Activated CD8-positive, alpha-beta T cell treated with anti-CD3 and anti-CD28 coated beads, Interleukin-2, amount 10 ng/mL, durations not matched to agents 7 days and 5 days (primary cell): Measurements from ENCODE around the gene SEMA3C. TPM values are rescaled to one million over a fixed set of nuclear protein-coding genes. Genes with fewer than 3 reads are reported as not detected.

Experiments used
- ATAC-seq: fragments of 150-1000 bp; cut with Tn5 transposase; one replicate; pipeline ENCODE4 v1.10.0; 2021; ENCODE audit warnings: moderate library complexity
- CTCF ChIA-PET: fragments of 350-600 bp; sonication (Branson Sonifier 250); formaldehyde crosslinking; loops from one replicate; lab custom pipeline; 2021; ENCODE audit warnings: antibody characterized with exemption; lab: Charles Lee
- POLR2A ChIA-PET: fragments of 350-600 bp; sonication (Branson Sonifier 250); formaldehyde crosslinking; loops from one replicate; lab custom pipeline; 2021; ENCODE audit warnings: antibody characterized with exemption; lab: Charles Lee
- DNase-seq: peaks from one replicate; pipeline ENCODE4 v3.0.0-alpha.2; 2020
- H3K27ac Mint-ChIP-seq: one replicate; pipeline ENCODE4 v1.8.0; 2021; ENCODE audit warnings: mild to moderate bottlenecking, mixed read lengths
- H3K27me3 Mint-ChIP-seq: one replicate; pipeline ENCODE4 v1.8.0; 2021; ENCODE audit warnings: low read depth, mixed read lengths
- H3K36me3 Mint-ChIP-seq: one replicate; pipeline ENCODE4 v1.8.0; 2021; ENCODE audit warnings: low read depth, mixed read lengths
- H3K4me1 Mint-ChIP-seq: one replicate; pipeline ENCODE4 v1.8.0; 2021; ENCODE audit warnings: low read depth, mixed read lengths
- H3K4me3 Mint-ChIP-seq: one replicate; pipeline ENCODE4 v1.8.0; 2021; ENCODE audit warnings: mild to moderate bottlenecking, mixed read lengths
- H3K9me3 Mint-ChIP-seq: one replicate; pipeline ENCODE4 v1.8.0; 2022; ENCODE audit warnings: mixed read lengths; ENCODE audit not compliant: insufficient read depth
- total RNA-seq, 2 experiments: library from RNA; stranded (reverse); gene quantifications; one replicate each; pipeline ENCODE4 v1.2.3, GENCODE V29; 2021

Gene SEMA3C
- total RNA-seq, 2 experiments from 2014 or later = not detected

DNA sequence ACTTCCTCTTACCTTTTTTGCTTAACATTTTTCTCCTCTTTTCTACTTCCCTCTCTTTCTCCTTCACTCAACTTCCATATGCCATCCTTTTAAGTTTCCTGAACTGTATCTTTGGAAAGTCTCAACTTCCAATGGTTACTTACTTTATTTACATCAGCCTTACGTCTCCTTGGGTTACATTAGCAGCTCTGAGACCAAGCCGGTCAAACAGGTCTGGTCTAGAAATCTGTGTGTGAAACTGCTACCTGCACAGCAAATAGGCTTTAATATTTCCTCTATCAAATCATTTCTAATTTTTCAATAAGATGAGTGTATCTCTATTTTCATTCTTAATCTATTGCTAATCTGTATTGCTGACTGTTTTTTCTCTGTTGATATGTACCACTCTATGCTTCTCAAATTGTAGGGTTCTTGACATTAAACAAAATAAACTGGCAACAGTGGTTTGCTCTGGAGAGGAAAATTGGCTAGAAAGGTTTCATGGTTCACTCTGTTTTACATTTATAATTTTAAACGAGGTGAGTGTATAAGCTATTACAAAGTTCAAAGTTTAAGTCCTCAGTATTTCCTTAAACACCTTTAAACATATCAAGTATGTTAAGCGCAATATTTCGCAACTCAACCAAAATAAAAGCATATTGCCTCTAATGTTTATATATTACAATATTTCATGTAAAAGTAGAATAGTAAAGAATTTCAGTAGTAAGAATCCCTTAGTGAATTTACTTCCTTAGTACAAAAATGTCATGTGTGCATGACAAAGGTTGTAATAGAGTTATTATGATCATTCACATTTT, 3.6 kb upstream of the SEMA3C start:
- Mint-ChIP-seq H3K27ac (no peak overlapping the region), H3K4me3 (no peak overlapping the region)

DNA sequence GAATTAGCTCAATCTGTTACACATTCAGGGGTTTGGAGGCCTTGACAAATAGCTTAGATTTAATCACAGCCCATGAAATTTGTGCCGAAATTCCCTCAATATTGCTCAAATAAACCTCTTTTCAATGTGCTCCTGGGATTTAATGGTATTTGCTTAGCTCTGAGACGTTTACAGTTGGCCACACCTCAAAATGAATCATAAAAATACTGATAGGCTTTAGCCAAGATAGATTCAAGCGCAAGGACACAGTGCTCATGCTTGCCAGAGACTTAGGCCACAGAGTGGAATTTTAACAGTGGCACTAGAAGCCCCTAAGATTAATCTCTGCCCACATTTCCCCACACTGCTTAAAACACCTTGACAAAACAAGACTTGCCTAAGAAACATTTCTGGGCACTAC, 2.3 kb upstream of the SEMA3C start:
- POLR2A ChIA-PET = no interaction called here
- Mint-ChIP-seq H3K4me3 (no peak overlapping the region), H3K4me1 (peaks cover 8% of the 10 kb centered on the region), H3K36me3 (no peaks in the 10 kb centered on the region), H3K9me3 (no peaks in the 10 kb centered on the region), H3K27me3 (peaks cover 38% of the 10 kb centered on the region), H3K27ac (no peak overlapping the region)
- CTCF ChIA-PET = no interaction called here
- DNase-seq (no peak), ATAC-seq (no peak)

More for the DNA sequence above, 3.6 kb upstream of the SEMA3C start:
- CTCF ChIA-PET = no interaction called here
- POLR2A ChIA-PET = no interaction called here
- Mint-ChIP-seq H3K27me3 (peaks cover 28% of the 10 kb centered on the region), H3K4me1 (peaks cover 8% of the 10 kb centered on the region), H3K36me3 (no peaks in the 10 kb centered on the region), H3K9me3 (no peaks in the 10 kb centered on the region)
- ATAC-seq (no peak), DNase-seq (no peak)

DNA sequence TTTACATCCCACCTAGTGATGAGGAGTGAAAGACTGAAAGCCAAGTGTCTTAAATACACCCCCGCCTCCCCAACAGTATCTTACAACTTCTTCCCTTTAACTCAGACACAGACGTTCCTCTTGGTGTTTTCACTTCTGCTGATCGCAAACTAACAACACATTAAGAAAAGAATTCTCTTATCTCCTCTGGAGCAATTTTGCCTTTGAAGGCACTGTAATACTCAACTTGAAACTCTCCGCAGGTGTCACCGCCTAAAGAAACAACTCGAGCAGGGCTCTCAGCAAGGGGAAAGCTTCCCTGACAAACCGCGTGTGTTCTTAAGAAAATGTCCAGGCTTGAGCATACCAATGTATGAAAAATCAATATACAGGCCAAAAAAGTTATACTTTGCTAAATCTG, 452 bp downstream of the SEMA3C start:
- Mint-ChIP-seq H3K36me3 (no peaks in the 10 kb centered on the region), H3K27me3 (peaks cover 42% of the 10 kb centered on the region), H3K9me3 (no peaks in the 10 kb centered on the region), H3K4me3 (peak overlapping the region; percentile 44), H3K27ac (no peak overlapping the region), H3K4me1 (peaks cover 8% of the 10 kb centered on the region)
- ATAC-seq (no peak), DNase-seq (no peak)
- CTCF ChIA-PET = no interaction called here
- POLR2A ChIA-PET = no interaction called here

DNA sequence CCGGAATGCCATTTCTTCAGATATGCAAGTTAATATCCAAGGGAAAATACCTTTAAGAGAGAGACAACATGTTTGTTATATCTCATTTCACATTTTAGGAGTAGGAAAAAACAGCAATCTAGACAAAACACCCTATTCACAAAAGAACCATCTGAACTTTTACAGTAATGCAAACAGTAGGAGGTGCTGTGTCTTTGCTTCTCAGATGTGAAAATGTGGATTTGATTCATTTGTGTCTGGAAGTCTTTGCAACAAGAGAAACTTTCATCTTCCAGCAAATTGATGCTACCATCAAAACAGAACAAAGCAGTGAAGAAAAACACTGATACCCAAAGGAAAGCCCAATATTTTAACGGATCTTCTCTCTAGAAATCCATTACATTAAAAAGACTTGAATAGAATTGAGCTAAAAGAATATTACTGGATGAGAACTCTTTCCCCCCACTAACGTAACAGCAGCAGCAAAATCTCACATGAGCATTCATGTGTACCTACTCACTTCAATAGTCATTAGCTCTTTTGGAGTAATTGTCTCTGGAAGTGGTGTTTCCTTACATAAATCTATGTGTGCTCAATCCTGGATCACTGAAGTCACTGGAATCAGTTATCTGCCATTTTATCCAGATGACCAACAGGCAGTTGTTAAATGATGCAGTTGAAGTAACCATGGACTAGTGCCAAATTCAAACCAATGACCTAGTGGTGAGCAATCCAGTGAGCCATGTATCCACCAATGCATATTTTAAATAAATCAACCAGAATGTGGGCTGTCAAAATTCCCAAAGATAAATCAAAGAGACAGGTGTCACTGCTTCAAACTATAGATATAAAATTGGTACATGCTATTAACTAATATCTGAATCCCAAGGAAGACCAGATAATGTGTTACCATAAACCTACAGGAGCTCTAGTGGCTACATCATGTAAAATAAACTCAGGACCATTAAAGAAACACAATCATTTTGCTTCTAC, 1.8 kb downstream of the SEMA3C start:
- H3K4me1 Mint-ChIP-seq = peaks cover 8% of the 10 kb centered on the region
- peaks cover 40% of the 10 kb centered on the region for H3K27me3 Mint-ChIP-seq
- no peak for ATAC-seq
- no peak for DNase-seq
- no peak overlapping the region for H3K4me3 Mint-ChIP-seq
- ChIA-PET CTCF (no interaction called here), POLR2A (no interaction called here)
- H3K27ac Mint-ChIP-seq = no peak overlapping the region
- no peaks in the 10 kb centered on the region for H3K9me3 Mint-ChIP-seq
- no peaks in the 10 kb centered on the region for H3K36me3 Mint-ChIP-seq

GRCh38 chr7:80910228-80910627, 8.6 kb downstream of the SEMA3C start:
- no peaks in the 10 kb centered on the region for H3K36me3 Mint-ChIP-seq
- POLR2A ChIA-PET = no interaction called here
- DNase-seq (no peak), ATAC-seq (no peak)
- CTCF ChIA-PET = no interaction called here
- no peaks in the 10 kb centered on the region for H3K4me1 Mint-ChIP-seq
- no peaks in the 10 kb centered on the region for H3K27me3 Mint-ChIP-seq
- no peaks in the 10 kb centered on the region for H3K9me3 Mint-ChIP-seq
- H3K4me3 Mint-ChIP-seq = no peak overlapping the region
- H3K27ac Mint-ChIP-seq = no peak overlapping the region

GRCh38 chr7:80908360-80908797, 10.5 kb downstream of the SEMA3C start:
- Mint-ChIP-seq H3K27ac (no peak overlapping the region), H3K36me3 (no peaks in the 10 kb centered on the region), H3K9me3 (no peaks in the 10 kb centered on the region), H3K4me3 (no peak overlapping the region), H3K4me1 (no peaks in the 10 kb centered on the region), H3K27me3 (no peaks in the 10 kb centered on the region)
- CTCF ChIA-PET = no interaction called here
- POLR2A ChIA-PET = no interaction called here
- ATAC-seq = no peak
- no peak for DNase-seq

DNA sequence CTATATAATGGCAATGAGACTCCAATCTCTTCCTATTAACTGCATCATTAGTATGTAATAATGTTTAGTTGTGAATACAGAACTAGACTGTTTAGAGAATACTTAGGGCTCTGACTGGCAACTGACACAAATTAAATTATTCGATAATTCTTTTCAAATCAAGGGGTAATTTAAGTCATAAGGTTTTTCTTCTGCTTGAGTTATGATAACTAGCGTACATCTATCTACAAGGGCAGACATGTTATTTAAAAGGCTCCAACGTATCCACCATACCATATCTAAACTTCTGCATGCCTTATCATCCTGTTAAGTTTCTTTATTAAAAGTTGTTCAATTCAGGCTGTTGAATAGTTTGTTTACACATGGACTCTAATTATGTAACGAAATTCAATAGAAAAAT, 11.2 kb downstream of the SEMA3C start:
- H3K4me3 Mint-ChIP-seq = no peak overlapping the region
- H3K27ac Mint-ChIP-seq = no peak overlapping the region
- no peak for DNase-seq
- POLR2A ChIA-PET = no interaction called here
- no peaks in the 10 kb centered on the region for H3K27me3 Mint-ChIP-seq
- no peaks in the 10 kb centered on the region for H3K9me3 Mint-ChIP-seq
- no peaks in the 10 kb centered on the region for H3K4me1 Mint-ChIP-seq
- CTCF ChIA-PET = no interaction called here
- no peaks in the 10 kb centered on the region for H3K36me3 Mint-ChIP-seq
- no peak for ATAC-seq

- Mint-ChIP-seq H3K36me3 (no peaks in the 10 kb centered on the region), H3K9me3 (no peaks in the 10 kb centered on the region), H3K27me3 (no peaks in the 10 kb centered on the region), H3K27ac (no peak overlapping the region), H3K4me1 (no peaks in the 10 kb centered on the region), H3K4me3 (no peak overlapping the region)
- no peak for ATAC-seq
- POLR2A ChIA-PET = no interaction called here
- DNase-seq = no peak
- CTCF ChIA-PET = no interaction called here
Observed at GRCh38 chr7:80907141-80907601, 11.7 kb downstream of the SEMA3C start.

GRCh38 chr7:80905334-80905733, 13.5 kb downstream of the SEMA3C start:
- POLR2A ChIA-PET = no interaction called here
- ATAC-seq = no peak
- H3K27me3 Mint-ChIP-seq = no peaks in the 10 kb centered on the region
- CTCF ChIA-PET = no interaction called here
- H3K36me3 Mint-ChIP-seq = no peaks in the 10 kb centered on the region
- no peak overlapping the region for H3K4me3 Mint-ChIP-seq
- no peaks in the 10 kb centered on the region for H3K4me1 Mint-ChIP-seq
- no peaks in the 10 kb centered on the region for H3K9me3 Mint-ChIP-seq
- no peak overlapping the region for H3K27ac Mint-ChIP-seq
- no peak for DNase-seq

- Mint-ChIP-seq H3K4me1 (no peaks in the 10 kb centered on the region), H3K36me3 (no peaks in the 10 kb centered on the region), H3K9me3 (no peaks in the 10 kb centered on the region), H3K27me3 (no peaks in the 10 kb centered on the region), H3K4me3 (no peak overlapping the region), H3K27ac (no peak overlapping the region)
- ChIA-PET CTCF (no interaction called here), POLR2A (no interaction called here)
- no peak for DNase-seq
- no peak for ATAC-seq
Observed at GRCh38 chr7:80902716-80903308, 16.0 kb downstream of the SEMA3C start.

- Mint-ChIP-seq H3K27ac (no peak overlapping the region), H3K9me3 (no peaks in the 10 kb centered on the region), H3K4me1 (no peaks in the 10 kb centered on the region), H3K36me3 (no peaks in the 10 kb centered on the region), H3K27me3 (no peaks in the 10 kb centered on the region), H3K4me3 (no peak overlapping the region)
- ChIA-PET POLR2A (no interaction called here), CTCF (no interaction called here)
- no peak for DNase-seq
- no peak for ATAC-seq
Observed at GRCh38 chr7:80902019-80902418, 16.8 kb downstream of the SEMA3C start.
